Keratinocyte (primary cell): ENCODE data around the gene SOST. TPM values are rescaled to one million over a fixed set of nuclear protein-coding genes. Genes with fewer than 3 reads are reported as not detected.

Source experiments
- DNase-seq: peaks from one replicate; pipeline ENCODE4 v3.0.0-alpha.2; 2011; ENCODE audit warnings: low read depth, missing footprints, low spot score
- FAIRE-seq: peaks from 2 replicates; lab custom pipeline; 2011; peaks lifted over from hg19 to GRCh38; lab: Jason Lieb, UNC
- H2AFZ ChIP-seq: 2 replicates; pipeline ENCODE4 v1.6.0; 2012; ENCODE audit warnings: low read length, control low read depth, inconsistent platforms; ENCODE audit not compliant: control insufficient read depth
- H3K27ac ChIP-seq: 2 replicates; pipeline ENCODE4 v1.5.1; 2011; ENCODE audit warnings: low read length; ENCODE audit not compliant: control insufficient read depth, insufficient read depth
- H3K27me3 ChIP-seq: 3 replicates; pipeline ENCODE4 v1.6.0; 2011; ENCODE audit warnings: low read length; ENCODE audit not compliant: control insufficient read depth, insufficient read depth; ENCODE audit errors: extremely low read depth
- H3K36me3 ChIP-seq, 2 experiments: 2 replicates in 1 of 2; 3 replicates in 1 of 2; pipeline ENCODE4 v1.5.1; 2011; ENCODE audit warnings: low read length in 2 of 2, mild to moderate bottlenecking in 1 of 2; ENCODE audit not compliant: control insufficient read depth in 2 of 2, insufficient read depth in 2 of 2; ENCODE audit errors: extremely low read depth in 1 of 2
- H3K4me1 ChIP-seq: 3 replicates; pipeline ENCODE4 v1.5.1; 2011; ENCODE audit warnings: low read length; ENCODE audit not compliant: control insufficient read depth, insufficient read depth; ENCODE audit errors: extremely low read depth
- H3K4me2 ChIP-seq: 3 replicates; pipeline ENCODE4 v1.6.0; 2011; ENCODE audit warnings: low read depth, low read length; ENCODE audit not compliant: control insufficient read depth, insufficient read depth; ENCODE audit errors: extremely low read depth
- H3K4me3 ChIP-seq, 3 experiments: fragments of 200-600 bp in 1 of 3; sonication (generic) in 1 of 3; 2 replicates in 2 of 3; 3 replicates in 1 of 3; pipeline ENCODE4 v1.5.1; 2011 to 2016; ENCODE audit warnings: low read length in 3 of 3, mild to moderate bottlenecking in 3 of 3, control low read depth in 2 of 3, inconsistent platforms in 1 of 3, low read depth in 1 of 3, mixed read lengths in 1 of 3, mixed run types in 1 of 3, moderate library complexity in 1 of 3; ENCODE audit not compliant: control insufficient read depth in 2 of 3, insufficient read depth in 2 of 3; ENCODE audit errors: extremely low read depth in 1 of 3
- H3K79me2 ChIP-seq: 2 replicates; pipeline ENCODE4 v1.6.0; 2012; ENCODE audit warnings: low read length; ENCODE audit not compliant: control insufficient read depth, insufficient read depth
- H3K9ac ChIP-seq: 3 replicates; pipeline ENCODE4 v1.6.0; 2011; ENCODE audit warnings: low read length; ENCODE audit not compliant: control insufficient read depth, insufficient read depth; ENCODE audit errors: extremely low read depth
- H3K9me1 ChIP-seq: 3 replicates; pipeline ENCODE4 v1.6.0; 2011; ENCODE audit warnings: low read length; ENCODE audit not compliant: control insufficient read depth, insufficient read depth; ENCODE audit errors: extremely low read depth
- H3K9me3 ChIP-seq: 2 replicates; pipeline ENCODE4 v1.5.1; 2012; ENCODE audit warnings: low read depth, low read length; ENCODE audit not compliant: control insufficient read depth
- H4K20me1 ChIP-seq: 3 replicates; pipeline ENCODE4 v1.6.0; 2011; ENCODE audit warnings: low read length; ENCODE audit not compliant: control insufficient read depth, insufficient read depth; ENCODE audit errors: extremely low read depth
- EZH2 ChIP-seq: IDR thresholded peaks from one replicate; pipeline ENCODE4 v1.6.1; 2012; ENCODE audit warnings: inconsistent platforms, mild to moderate bottlenecking, low read length, moderate library complexity
- dilution Hi-C: fragments of 300-500 bp; cut with MboI; formaldehyde crosslinking; loops from one replicate; pipeline ENCODE4 v1.7.0; 2020; ENCODE audit warnings: low sequenced_read_pairs; ENCODE audit not compliant: extremely low pct_ligation_motif_present
- polyA plus RNA-seq, 5 experiments: library from polyadenylated mRNA; depleted of rRNA in 3 of 5; stranded (reverse) in 3 of 5; stranded (forward) in 1 of 5; unstranded in 1 of 5; fragments of >200 nt; gene quantifications; 1 replicate in 1 of 5; 2 replicates in 3 of 5; 3 replicates in 1 of 5; pipeline versions ENCODE4 v1.2.1 to v1.2.3, GENCODE V29; 2011 to 2012; ENCODE audit warnings: missing spikeins in 2 of 5, low read depth in 1 of 5, low replicate concordance in 1 of 5
- TF ChIP-seq, protein P1 (sequence below), 3 experiments: IDR thresholded peaks in 1 of 3; conservative IDR thresholded peaks in 1 of 3; optimal IDR thresholded peaks in 1 of 3; 2 replicates in 2 of 3; 3 replicates in 1 of 3; pipeline versions ENCODE3 to v1.5.1; 2011; ENCODE audit warnings: low read length in 3 of 3, mild to moderate bottlenecking in 3 of 3, moderate library complexity in 2 of 3, control low read depth in 1 of 3, inconsistent platforms in 1 of 3; ENCODE audit not compliant: insufficient read depth in 2 of 3; ENCODE audit errors: extremely low read depth in 1 of 3

The SOST gene
- polyA plus RNA-seq, 1 donor (not counting 4 experiments of a cell fraction or from before 2014, with no cell fraction given) = 0.04 TPM

DNA sequence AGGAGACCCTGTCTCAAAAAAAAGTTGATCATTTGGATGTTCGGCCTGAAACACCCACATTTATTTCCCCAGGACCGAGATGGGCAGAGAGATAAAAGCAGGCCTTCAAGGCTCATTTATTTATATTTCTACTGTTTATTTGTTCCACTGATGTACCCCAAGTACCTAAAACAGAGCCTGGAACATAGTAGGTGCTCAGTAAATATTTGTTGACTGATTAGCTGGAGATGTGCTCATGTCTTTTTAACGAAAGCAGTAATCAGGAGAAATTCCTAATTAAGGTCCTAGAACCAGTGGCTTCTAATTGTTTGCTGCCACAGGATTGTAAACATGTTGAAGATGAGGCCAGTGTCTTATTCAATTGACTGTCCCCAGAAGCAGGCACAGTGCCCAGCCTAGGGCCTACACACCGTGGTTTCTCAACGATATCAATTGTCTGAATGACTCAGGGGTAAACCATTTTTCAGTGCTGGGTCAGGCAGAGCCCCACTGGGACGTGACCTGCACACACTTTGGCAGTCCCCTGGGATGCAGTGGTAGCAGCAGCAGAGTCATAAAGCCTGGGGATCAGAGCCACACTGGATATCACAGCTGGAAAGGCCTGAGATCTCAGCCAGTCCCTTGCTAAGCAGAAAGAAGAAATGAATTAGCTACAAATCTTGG lies 34.8 kb downstream of the SOST start:
- Histone ChIP-seq H3K4me3 (no peak overlapping the region), H3K4me1 (peaks cover 16% of the 10 kb centered on the region), H2AFZ (no peak overlapping the region), H3K9me1 (no peaks in the 10 kb centered on the region), H3K27ac (no peak overlapping the region), H3K4me2 (no peak overlapping the region), H4K20me1 (no peaks in the 10 kb centered on the region), H3K27me3 (no peaks in the 10 kb centered on the region), H3K9ac (no peak overlapping the region), H3K9me3 (no peaks in the 10 kb centered on the region), H3K79me2 (no peaks in the 10 kb centered on the region), H3K36me3 (no peaks in the 10 kb centered on the region)
- DNase-seq (no peak), FAIRE-seq (peak; percentile 70)
- dilution Hi-C loops = no loop called here
- TF ChIP-seq, protein P1, sequence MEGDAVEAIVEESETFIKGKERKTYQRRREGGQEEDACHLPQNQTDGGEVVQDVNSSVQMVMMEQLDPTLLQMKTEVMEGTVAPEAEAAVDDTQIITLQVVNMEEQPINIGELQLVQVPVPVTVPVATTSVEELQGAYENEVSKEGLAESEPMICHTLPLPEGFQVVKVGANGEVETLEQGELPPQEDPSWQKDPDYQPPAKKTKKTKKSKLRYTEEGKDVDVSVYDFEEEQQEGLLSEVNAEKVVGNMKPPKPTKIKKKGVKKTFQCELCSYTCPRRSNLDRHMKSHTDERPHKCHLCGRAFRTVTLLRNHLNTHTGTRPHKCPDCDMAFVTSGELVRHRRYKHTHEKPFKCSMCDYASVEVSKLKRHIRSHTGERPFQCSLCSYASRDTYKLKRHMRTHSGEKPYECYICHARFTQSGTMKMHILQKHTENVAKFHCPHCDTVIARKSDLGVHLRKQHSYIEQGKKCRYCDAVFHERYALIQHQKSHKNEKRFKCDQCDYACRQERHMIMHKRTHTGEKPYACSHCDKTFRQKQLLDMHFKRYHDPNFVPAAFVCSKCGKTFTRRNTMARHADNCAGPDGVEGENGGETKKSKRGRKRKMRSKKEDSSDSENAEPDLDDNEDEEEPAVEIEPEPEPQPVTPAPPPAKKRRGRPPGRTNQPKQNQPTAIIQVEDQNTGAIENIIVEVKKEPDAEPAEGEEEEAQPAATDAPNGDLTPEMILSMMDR (optimal IDR thresholded peaks at IDR 0.05 in 1 of 3, IDR thresholded peaks at IDR 0.05 in 1 of 3, conservative IDR thresholded peaks at IDR 0.05 in 1 of 3; ENCODE audit: extremely low read depth in 1 of 3, insufficient read depth in 2 of 3, low read length in 3 of 3) = no peak
- TF ChIP-seq EZH2 = no peak

DNA sequence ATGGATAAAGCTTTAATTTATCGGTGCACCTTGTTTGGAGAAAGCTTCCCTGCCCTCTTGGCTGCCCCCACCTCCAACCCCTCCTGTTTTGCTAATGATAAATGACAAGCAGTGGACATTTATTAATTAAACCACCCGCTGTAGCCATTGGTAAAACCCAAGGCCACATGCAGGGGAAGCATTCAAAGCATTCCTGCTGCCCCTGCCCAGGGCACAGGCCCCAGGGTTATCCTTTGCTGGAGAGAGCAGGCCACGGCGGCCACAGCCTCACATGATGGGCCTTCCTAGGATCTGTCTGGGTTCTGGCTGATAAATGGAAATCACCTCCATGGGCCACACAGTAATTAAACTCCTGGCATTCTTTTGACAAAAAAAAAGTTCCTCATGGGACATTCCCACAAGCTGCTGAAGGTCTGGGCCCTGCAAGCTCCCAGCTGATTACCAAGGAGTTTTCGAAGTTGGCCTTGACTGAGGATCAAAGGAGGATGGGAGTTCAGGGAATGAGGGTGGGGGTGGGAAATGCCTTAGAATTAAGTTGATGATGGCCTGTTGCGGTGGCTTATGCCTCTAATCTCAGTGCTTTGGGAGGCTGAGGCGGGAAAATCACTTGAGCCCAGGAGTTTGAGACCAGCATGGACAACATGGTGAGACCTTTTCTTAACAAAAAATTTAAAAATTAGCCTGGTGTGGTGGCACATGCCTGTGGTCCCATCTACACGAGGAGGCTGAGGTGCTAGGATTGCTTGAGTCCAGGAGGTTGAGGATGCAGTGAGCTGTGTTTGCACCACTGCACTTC lies 35.5 kb downstream of the SOST start:
- Histone ChIP-seq H3K36me3 (no peaks in the 10 kb centered on the region), H3K27me3 (no peaks in the 10 kb centered on the region), H3K4me3 (no peak overlapping the region), H3K9me1 (no peaks in the 10 kb centered on the region), H3K4me1 (peaks cover 16% of the 10 kb centered on the region), H3K4me2 (no peak overlapping the region), H4K20me1 (no peaks in the 10 kb centered on the region), H2AFZ (no peak overlapping the region), H3K9me3 (no peaks in the 10 kb centered on the region), H3K9ac (no peak overlapping the region), H3K27ac (no peak overlapping the region), H3K79me2 (no peaks in the 10 kb centered on the region)
- TF ChIP-seq EZH2 = no peak
- TF ChIP-seq, protein P1 (optimal IDR thresholded peaks at IDR 0.05 in 1 of 3, IDR thresholded peaks at IDR 0.05 in 1 of 3, conservative IDR thresholded peaks at IDR 0.05 in 1 of 3; ENCODE audit: extremely low read depth in 1 of 3, insufficient read depth in 2 of 3, low read length in 3 of 3) = no peak
- DNase-seq (no peak), FAIRE-seq (no peak)
- dilution Hi-C loops = no loop called here
